ENCODE results near the gene DGKB.

DNA sequence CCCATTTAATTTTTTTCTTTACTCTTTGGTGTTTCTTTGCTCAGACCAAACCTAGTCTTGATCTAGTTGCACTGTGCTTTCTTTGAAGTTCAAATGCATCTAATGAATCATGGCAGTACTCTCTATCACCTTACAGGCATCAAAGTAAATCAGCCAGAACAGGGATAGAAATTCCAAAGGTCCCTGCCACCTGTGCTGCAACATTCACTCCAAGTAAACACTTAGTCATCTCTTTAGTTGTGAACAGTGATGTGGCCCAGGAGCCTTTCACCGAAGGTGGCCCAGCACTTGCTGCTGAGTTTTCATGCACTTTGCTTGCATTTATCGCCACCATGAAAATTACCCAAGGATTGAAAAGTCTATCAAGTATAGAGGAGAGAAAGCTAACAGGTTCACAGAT, 599.0 kb downstream of the DGKB start:
- no peak for TF ChIP-seq CTCF (IDR thresholded peaks at IDR 0.05)
- no peak for TF ChIP-seq SIN3A (IDR thresholded peaks at IDR 0.05; ENCODE audit: borderline replicate concordance, insufficient read depth, low read depth, low read length)
- TF ChIP-seq POLR2AphosphoS5 (IDR thresholded peaks at IDR 0.05; ENCODE audit: low read depth, low read length), result no peak
